Activated naive CD4-positive, alpha-beta T cell (primary cell): Measurements from ENCODE around the gene SYNJ2.
A peak's percentile ranks its signal among the peaks of the same experiment; 100 is the strongest.
"Not testable (repeated sequence)": the region's sequence is repeated elsewhere in the genome, so short reads cannot be mapped to it uniquely, and the experiment has no call there.

ENCODE experiments used
- DNase-seq, 4 experiments: peaks; one replicate each; lab custom pipeline; 2025; lab: John Stamatoyannopoulos, UW

The SYNJ2 gene

GRCh38 chr6:157981395-157982101 is at the start of gene SYNJ2:
Gene SYNJ2, plus strand, starts transcription at chr6:157981863. Its CDS starts 99 bp downstream, at chr6:157981962.
- DNase-seq: peak; percentile 29 to 80 (median 54)

- no peak for DNase-seq
These were observed 45.9 kb upstream of the SYNJ2 start for GRCh38 chr6:157935786-157936185.

GRCh38 chr6:157937318-157937717 is 44.3 kb upstream of the SYNJ2 start:
- DNase-seq: no peak

- DNase-seq: no peak
These were observed 43.7 kb upstream of the SYNJ2 start for GRCh38 chr6:157937916-157938315.

GRCh38 chr6:157940375-157941036 is 41.2 kb upstream of the SYNJ2 start:
- DNase-seq: not testable (repeated sequence)

GRCh38 chr6:157941101-157941863 is 40.4 kb upstream of the SYNJ2 start:
- DNase-seq: no peak

GRCh38 chr6:157942351-157942750 is 39.3 kb upstream of the SYNJ2 start:
- no peak for DNase-seq

- DNase-seq: no peak
These were observed 38.3 kb upstream of the SYNJ2 start for GRCh38 chr6:157943249-157943963.

- DNase-seq: no peak
These were observed 37.7 kb upstream of the SYNJ2 start for GRCh38 chr6:157943964-157944283.

- DNase-seq: no peak
These were observed 36.4 kb upstream of the SYNJ2 start for GRCh38 chr6:157944983-157945931.

GRCh38 chr6:157946053-157946617 is 35.5 kb upstream of the SYNJ2 start:
- DNase-seq: no peak

- DNase-seq: no peak
These were observed 34.7 kb upstream of the SYNJ2 start for GRCh38 chr6:157946865-157947532.

GRCh38 chr6:157950899-157951298 is 30.8 kb upstream of the SYNJ2 start:
- DNase-seq: not testable (repeated sequence)

- DNase-seq: no peak
These were observed 29.8 kb upstream of the SYNJ2 start for GRCh38 chr6:157951828-157952227.

- no peak for DNase-seq
These were observed 28.8 kb upstream of the SYNJ2 start for GRCh38 chr6:157952861-157953351.

- DNase-seq: no peak
These were observed 28.0 kb upstream of the SYNJ2 start for GRCh38 chr6:157953580-157954091.

GRCh38 chr6:157954150-157955117 is 27.2 kb upstream of the SYNJ2 start:
- no peak for DNase-seq

- DNase-seq: no peak
These were observed 26.0 kb upstream of the SYNJ2 start for GRCh38 chr6:157955675-157956074.
